Endothelial cell (in vitro differentiated cells): ENCODE measurements around the gene GPHN. TPM values are rescaled to one million over a fixed set of nuclear protein-coding genes. Genes with fewer than 3 reads are reported as not detected.
"Not testable (repeated sequence)": the region's sequence is repeated elsewhere in the genome, so short reads cannot be mapped to it uniquely, and the experiment has no call there.

Experiments used
- DNase-seq: peaks from one replicate; pipeline ENCODE4 v3.0.0; 2021; ENCODE audit warnings: low spot score
- H3K27ac Mint-ChIP-seq: one replicate; pipeline ENCODE4 v1.8.0; 2021; ENCODE audit warnings: mixed read lengths, inconsistent platforms; ENCODE audit not compliant: unreplicated experiment
- H3K27me3 Mint-ChIP-seq: one replicate; pipeline ENCODE4 v1.8.0; 2021; ENCODE audit warnings: mild to moderate bottlenecking, moderate library complexity, mixed read lengths, inconsistent platforms; ENCODE audit not compliant: unreplicated experiment
- H3K36me3 Mint-ChIP-seq: one replicate; pipeline ENCODE4 v1.8.0; 2021; ENCODE audit warnings: mild to moderate bottlenecking, low read depth, mixed read lengths, inconsistent platforms; ENCODE audit not compliant: unreplicated experiment
- H3K4me1 Mint-ChIP-seq: one replicate; pipeline ENCODE4 v1.8.0; 2021; ENCODE audit warnings: mild to moderate bottlenecking, mixed read lengths, inconsistent platforms; ENCODE audit not compliant: unreplicated experiment
- H3K4me3 Mint-ChIP-seq: one replicate; pipeline ENCODE4 v1.8.0; 2021; ENCODE audit warnings: mild to moderate bottlenecking, mixed read lengths, inconsistent platforms; ENCODE audit not compliant: unreplicated experiment
- H3K9me3 Mint-ChIP-seq: one replicate; pipeline ENCODE4 v1.8.0; 2021; ENCODE audit warnings: mixed read lengths, inconsistent platforms; ENCODE audit not compliant: unreplicated experiment
- total RNA-seq: library from RNA; stranded (reverse); fragmentation: NEBNext Ultra II Directional; extraction: Animal tissue kit (Norgen Biotek cat#: 25700); gene quantifications from one replicate; pipeline ENCODE4 v1.2.1, GENCODE V29; 2021; ENCODE audit not compliant: unreplicated experiment
- TF ChIP-seq, protein P1 (sequence below): fragments of 200-600 bp; sonication (generic); IDR thresholded peaks from one replicate; pipeline ENCODE4 v1.5.0; 2021; ENCODE audit warnings: antibody characterized with exemption; ENCODE audit not compliant: unreplicated experiment

GPHN gene
- total RNA-seq, 1 donor from 2014 or later = 30.0 TPM

DNA sequence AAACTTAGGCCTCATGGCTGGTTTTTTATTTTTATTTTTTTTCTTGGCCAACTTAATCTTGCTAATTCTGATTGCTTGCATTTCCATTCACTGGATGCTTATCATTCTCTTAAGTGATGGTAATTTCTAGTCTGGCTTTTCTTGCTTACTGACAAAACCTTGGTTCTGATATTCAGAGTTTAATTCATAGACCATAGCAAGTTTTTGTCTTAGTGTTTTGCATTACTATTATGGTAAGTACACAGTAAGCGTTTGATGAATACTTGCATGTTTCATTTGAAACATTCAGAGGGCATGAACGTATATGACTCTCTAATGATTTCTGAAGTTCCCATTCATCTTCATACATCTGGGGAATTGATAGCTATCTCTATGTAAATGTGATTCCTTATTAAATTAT is 55.8 kb downstream of the GPHN start:
- Mint-ChIP-seq H3K9me3 (no peaks in the 10 kb centered on the region), H3K27ac (no peak overlapping the region), H3K27me3 (no peaks in the 10 kb centered on the region), H3K4me3 (no peak overlapping the region), H3K36me3 (no peaks in the 10 kb centered on the region), H3K4me1 (peaks cover 4% of the 10 kb centered on the region)
- no peak for DNase-seq
- TF ChIP-seq, protein P1, sequence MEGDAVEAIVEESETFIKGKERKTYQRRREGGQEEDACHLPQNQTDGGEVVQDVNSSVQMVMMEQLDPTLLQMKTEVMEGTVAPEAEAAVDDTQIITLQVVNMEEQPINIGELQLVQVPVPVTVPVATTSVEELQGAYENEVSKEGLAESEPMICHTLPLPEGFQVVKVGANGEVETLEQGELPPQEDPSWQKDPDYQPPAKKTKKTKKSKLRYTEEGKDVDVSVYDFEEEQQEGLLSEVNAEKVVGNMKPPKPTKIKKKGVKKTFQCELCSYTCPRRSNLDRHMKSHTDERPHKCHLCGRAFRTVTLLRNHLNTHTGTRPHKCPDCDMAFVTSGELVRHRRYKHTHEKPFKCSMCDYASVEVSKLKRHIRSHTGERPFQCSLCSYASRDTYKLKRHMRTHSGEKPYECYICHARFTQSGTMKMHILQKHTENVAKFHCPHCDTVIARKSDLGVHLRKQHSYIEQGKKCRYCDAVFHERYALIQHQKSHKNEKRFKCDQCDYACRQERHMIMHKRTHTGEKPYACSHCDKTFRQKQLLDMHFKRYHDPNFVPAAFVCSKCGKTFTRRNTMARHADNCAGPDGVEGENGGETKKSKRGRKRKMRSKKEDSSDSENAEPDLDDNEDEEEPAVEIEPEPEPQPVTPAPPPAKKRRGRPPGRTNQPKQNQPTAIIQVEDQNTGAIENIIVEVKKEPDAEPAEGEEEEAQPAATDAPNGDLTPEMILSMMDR = no peak

DNA sequence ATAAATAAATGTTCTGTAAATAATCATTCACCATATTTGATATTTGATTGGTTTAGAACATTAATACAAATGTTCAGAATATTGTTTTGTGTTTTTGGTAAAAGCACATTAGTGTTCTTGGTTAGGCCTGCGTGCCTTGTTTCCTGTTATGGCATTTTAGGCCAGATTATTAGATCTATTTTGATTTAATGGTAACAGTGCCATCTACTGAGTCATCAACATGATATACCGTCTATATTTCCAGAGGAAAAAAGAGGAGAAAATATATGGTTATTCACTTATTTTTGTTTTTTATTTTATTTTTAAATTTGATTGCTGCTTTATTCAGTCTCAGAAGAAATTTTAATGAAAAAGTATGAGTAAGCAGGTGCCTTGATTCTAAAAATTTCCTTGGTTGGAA is 60.3 kb downstream of the GPHN start:
- DNase-seq = no peak
- Mint-ChIP-seq H3K36me3 (no peaks in the 10 kb centered on the region), H3K4me3 (no peak overlapping the region), H3K4me1 (no peaks in the 10 kb centered on the region), H3K27ac (no peak overlapping the region), H3K27me3 (no peaks in the 10 kb centered on the region), H3K9me3 (no peaks in the 10 kb centered on the region)
- TF ChIP-seq, protein P1 = no peak

DNA sequence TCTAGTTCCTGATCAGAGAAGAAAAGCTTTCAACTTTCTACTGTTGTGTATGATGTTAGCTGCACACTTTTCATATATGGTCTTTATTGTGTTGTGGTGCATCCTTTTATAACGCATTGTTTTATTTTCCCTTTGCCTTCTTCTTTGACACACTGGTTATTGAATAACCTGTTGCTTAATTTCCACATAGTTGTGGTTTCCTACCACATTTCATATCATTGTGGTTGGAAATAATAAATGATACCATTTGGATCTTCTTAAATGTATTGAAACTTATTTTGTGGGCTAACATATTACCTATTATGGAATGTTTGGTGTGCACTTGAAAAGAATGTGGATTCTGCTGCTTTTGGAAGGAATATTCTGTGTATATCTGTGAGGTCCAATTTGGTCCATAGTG is 64.9 kb downstream of the GPHN start:
- Mint-ChIP-seq H3K9me3 (no peaks in the 10 kb centered on the region), H3K36me3 (no peaks in the 10 kb centered on the region), H3K27ac (no peak overlapping the region), H3K4me3 (no peak overlapping the region), H3K27me3 (no peaks in the 10 kb centered on the region), H3K4me1 (no peaks in the 10 kb centered on the region)
- TF ChIP-seq, protein P1 = no peak
- no peak for DNase-seq

DNA sequence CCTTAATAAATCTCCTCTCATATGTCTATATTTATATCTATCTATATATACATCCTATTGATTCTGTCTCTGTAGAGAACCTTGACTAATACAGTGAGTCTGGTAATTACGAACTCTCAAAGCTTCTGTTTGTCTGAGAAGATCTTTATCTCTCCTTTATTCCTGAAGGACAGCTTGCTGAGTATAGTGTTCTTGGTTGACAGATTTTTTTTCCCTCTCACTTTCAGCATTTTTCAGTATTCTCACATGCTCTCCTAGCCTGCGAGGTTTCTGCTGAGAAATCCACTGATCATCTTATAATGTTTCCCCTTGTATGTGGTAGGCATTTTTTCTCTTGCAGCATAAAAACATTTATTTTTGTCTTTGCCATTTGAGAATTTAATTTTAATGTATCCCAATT is 67.1 kb downstream of the GPHN start:
- TF ChIP-seq, protein P1 = no peak
- Mint-ChIP-seq H3K9me3 (no peaks in the 10 kb centered on the region), H3K4me1 (no peaks in the 10 kb centered on the region), H3K4me3 (no peak overlapping the region), H3K27ac (no peak overlapping the region), H3K27me3 (no peaks in the 10 kb centered on the region), H3K36me3 (peaks cover 5% of the 10 kb centered on the region)
- DNase-seq = no peak

DNA sequence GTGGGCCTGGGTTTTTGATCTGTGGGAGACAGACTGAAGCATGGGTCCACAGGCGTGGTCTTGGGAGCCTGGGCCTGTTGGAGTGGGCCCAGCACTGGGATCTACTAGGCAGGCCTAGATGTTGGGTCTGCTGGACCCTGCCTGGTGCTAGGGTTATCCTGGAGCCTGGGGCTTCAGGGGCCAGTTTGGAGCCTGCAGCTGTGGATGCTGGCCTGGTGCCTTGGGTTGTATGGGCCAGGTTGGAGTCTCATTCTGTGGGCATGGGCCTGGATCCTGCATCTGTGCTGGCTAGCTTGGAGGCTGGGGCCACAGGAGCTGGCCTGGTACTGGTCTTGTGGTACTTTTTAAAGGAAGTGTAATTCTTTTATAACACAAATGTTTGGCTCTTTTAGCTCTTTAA is 68.0 kb downstream of the GPHN start:
- Mint-ChIP-seq H3K9me3 (no peaks in the 10 kb centered on the region), H3K27ac (no peak overlapping the region), H3K4me1 (no peaks in the 10 kb centered on the region), H3K4me3 (no peak overlapping the region), H3K27me3 (no peaks in the 10 kb centered on the region), H3K36me3 (peaks cover 5% of the 10 kb centered on the region)
- TF ChIP-seq, protein P1 = no peak
- no peak for DNase-seq

DNA sequence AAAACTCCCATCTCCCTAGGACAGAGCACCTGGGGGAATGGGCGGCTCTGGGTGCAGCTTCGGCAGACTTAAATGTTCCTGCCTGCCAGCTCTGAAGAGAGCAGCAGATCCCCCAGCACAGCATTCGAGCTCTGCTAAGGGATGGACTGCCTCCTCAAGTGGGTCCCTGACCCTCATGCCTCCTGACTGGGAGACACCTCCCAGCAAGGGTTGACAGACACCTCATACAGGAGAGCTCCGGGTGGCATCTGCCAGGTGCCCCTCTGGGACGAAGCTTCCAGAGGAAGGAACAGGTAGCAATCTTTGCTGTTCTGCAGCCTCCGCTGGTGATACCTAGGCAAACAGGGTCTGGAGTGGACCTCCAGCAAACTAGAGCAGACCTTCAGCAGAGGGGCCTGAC is 79.8 kb downstream of the GPHN start:
- H3K27ac Mint-ChIP-seq, H3K27me3 Mint-ChIP-seq, DNase-seq, H3K9me3 Mint-ChIP-seq, H3K4me1 Mint-ChIP-seq, H3K36me3 Mint-ChIP-seq, H3K4me3 Mint-ChIP-seq: not testable (repeated sequence)
